Measurements from ENCODE around the gene MSANTD7.
A peak's percentile ranks its signal among the peaks of the same experiment; 100 is the strongest.

DNA sequence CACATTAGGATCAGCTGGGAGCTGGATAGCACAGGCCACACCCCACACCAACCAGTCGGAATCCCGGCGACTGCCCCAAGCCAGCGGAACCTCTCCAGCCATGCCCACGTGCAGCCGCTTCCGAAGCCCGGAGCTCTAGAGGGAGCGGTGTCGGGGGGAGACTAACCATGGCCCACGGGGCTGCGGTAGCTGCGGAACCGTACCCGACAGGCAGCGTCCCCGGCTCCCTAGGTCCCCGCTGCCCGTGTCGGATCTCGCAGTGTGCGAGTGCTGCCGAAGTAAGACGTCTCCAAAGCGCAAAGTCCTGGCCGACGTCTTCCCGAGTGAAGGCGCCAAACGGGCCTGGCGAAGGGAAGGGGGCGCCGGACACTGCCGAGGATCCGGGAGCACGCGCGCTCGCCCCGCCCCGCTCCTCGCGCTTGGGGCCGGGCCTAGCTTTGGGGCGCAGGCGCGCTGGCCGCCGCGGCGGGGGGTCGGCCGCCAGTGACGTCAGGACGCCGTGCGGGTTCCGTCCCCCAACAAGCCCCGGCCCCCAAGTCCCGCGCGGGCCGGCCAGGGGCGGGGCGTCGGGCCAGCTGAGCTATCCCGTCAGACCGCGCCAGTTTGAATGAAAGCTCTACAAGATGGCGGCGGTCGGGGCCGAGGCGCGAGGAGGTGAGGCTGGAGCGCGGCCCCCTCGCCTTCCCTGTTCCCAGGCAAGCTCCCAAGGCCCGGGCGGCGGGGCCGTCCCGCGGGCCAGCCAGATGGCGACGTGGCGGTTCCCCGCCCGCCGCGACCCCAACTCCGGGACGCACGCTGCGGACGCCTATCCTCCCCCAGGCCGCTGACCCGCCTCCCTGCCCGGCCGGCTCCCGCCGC is 40.4 kb downstream of the MSANTD7 start, which contains the start of gene SUV39H2:
- TF ChIP-seq, protein P1, sequence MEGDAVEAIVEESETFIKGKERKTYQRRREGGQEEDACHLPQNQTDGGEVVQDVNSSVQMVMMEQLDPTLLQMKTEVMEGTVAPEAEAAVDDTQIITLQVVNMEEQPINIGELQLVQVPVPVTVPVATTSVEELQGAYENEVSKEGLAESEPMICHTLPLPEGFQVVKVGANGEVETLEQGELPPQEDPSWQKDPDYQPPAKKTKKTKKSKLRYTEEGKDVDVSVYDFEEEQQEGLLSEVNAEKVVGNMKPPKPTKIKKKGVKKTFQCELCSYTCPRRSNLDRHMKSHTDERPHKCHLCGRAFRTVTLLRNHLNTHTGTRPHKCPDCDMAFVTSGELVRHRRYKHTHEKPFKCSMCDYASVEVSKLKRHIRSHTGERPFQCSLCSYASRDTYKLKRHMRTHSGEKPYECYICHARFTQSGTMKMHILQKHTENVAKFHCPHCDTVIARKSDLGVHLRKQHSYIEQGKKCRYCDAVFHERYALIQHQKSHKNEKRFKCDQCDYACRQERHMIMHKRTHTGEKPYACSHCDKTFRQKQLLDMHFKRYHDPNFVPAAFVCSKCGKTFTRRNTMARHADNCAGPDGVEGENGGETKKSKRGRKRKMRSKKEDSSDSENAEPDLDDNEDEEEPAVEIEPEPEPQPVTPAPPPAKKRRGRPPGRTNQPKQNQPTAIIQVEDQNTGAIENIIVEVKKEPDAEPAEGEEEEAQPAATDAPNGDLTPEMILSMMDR (IDR thresholded peaks at IDR 0.05) = no peak
- TF ChIP-seq NR3C1 (CRISPR knock-in tag; conservative IDR thresholded peaks at IDR 0.05; ENCODE audit: low read depth) (no peak), USF2 (CRISPR knock-in tag; IDR thresholded peaks at IDR 0.05) (peak; percentile 20; the same call in 1 of the 2 replicates), FOXJ3 (CRISPR knock-in tag; IDR thresholded peaks at IDR 0.05; ENCODE audit: borderline replicate concordance) (no peak)
- TF ChIP-seq, protein P2, sequence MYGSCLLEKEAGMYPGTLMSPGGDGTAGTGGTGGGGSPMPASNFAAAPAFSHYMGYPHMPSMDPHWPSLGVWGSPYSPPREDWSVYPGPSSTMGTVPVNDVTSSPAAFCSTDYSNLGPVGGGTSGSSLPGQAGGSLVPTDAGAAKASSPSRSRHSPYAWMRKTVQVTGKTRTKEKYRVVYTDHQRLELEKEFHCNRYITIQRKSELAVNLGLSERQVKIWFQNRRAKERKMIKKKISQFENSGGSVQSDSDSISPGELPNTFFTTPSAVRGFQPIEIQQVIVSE (CRISPR knock-in tag; IDR thresholded peaks at IDR 0.05; ENCODE audit: borderline replicate concordance) = no peak
